ENCODE results near the gene SLC35D2.
A peak's percentile ranks its signal among the peaks of the same experiment; 100 is the strongest.
"Not testable (repeated sequence)": the region's sequence is repeated elsewhere in the genome, so short reads cannot be mapped to it uniquely, and the experiment has no call there.

The SLC35D2 gene

DNA sequence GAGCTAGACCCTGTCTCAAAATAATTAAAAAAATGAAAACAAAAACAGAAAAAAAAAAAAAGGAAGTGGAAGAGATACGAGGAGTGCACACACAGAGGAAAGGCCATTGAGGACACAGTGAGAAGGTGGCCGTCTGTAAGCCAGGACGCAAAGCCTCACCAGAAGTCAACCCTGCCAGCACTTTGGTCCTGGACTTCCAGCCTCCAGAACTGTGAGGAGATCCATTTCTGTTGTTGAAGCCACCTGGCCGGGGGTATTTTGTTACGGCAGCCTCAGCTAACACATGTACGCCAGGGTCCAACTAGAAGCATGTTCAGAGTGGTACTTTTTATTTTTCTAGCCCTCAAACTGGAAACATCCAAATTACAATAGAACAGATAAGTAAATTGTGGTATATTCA lies 21.8 kb downstream of the SLC35D2 start:
- DNase-seq (ENCODE audit: low read depth, low spot score): no peak

DNA sequence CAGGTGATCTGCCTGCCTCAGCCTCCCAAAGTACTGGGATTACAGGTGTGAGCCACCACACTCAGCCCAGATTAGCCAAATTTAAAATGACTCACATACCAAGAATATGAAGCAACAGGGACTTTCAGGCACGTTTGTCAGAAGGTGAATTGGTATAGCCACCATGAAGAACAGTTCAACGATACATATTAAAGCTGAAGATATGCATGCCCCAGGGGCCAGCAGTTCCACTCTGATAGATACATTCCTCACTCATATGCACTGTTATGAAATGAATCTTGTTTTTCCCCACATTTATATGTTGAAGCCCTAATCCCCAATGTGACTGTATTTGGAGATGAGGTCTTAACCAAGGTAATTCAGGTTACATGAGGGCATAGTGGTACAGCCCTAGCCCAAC lies 22.5 kb downstream of the SLC35D2 start:
- no peak for DNase-seq (ENCODE audit: low read depth, low spot score)

DNA sequence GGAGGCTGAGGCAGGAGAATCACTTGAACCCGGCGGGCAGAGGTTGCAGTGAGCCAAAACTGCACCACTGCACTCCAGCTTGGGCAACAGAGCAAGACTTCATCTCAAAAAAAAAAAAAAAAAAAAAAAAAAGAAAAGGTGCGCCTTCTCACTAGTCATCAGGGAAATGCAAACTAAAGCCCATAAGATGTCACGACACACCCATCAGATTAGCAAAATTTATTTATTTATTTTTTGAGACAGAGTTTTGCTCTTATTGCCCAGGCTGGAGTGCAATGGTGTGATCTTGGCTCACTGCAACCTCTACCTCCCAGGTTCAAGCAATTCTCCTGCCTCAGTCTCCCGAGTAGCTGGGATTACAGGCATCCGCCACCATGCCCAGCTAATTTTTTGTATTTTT lies 23.0 kb downstream of the SLC35D2 start:
- not testable (repeated sequence) for DNase-seq (ENCODE audit: low read depth, low spot score)

GRCh38 chr9:96350866-96351265 lies 32.6 kb downstream of the SLC35D2 start:
- DNase-seq (ENCODE audit: low read depth, low spot score): no peak

GRCh38 chr9:96348261-96348660 lies 35.2 kb downstream of the SLC35D2 start:
- no peak for DNase-seq (ENCODE audit: low read depth, low spot score)

- no peak for DNase-seq (ENCODE audit: low read depth, low spot score)
Measured at GRCh38 chr9:96345551-96345950, 38.0 kb downstream of the SLC35D2 start.

DNA sequence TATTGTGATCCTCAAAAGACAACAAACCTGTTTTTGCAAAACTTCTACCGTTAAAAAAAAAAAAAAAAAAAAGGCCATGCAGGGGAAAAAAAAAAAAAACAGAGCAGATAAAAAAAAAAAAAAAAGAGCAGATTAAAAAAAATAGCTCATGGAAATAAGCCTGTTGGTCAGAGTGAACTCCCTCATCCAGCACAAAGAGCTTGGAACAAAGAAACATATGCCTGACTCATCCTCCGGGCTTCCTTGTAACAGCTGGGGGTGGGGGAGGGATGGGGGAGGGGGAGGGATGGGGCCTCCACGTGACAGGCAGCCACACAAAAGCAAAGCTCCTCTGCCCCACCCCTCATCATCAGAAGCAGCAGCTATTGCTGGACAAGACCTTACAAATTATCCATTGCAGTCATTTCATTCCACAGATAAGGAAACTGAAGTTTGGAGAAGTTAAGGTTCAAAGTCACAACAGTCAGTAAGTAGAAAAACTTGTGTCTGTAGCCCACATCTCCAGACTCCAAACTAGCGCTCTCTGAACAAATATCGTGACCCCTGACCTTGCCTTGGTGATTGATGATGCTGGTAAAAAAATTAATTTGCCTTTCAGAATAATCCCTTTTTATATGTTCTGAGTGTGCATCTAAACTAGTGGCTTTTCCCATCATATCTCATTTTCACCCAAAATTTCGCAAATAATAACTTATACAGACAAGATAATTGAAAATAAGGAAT lies 38.9 kb downstream of the SLC35D2 start:
- no peak for DNase-seq (ENCODE audit: low read depth, low spot score)

DNA sequence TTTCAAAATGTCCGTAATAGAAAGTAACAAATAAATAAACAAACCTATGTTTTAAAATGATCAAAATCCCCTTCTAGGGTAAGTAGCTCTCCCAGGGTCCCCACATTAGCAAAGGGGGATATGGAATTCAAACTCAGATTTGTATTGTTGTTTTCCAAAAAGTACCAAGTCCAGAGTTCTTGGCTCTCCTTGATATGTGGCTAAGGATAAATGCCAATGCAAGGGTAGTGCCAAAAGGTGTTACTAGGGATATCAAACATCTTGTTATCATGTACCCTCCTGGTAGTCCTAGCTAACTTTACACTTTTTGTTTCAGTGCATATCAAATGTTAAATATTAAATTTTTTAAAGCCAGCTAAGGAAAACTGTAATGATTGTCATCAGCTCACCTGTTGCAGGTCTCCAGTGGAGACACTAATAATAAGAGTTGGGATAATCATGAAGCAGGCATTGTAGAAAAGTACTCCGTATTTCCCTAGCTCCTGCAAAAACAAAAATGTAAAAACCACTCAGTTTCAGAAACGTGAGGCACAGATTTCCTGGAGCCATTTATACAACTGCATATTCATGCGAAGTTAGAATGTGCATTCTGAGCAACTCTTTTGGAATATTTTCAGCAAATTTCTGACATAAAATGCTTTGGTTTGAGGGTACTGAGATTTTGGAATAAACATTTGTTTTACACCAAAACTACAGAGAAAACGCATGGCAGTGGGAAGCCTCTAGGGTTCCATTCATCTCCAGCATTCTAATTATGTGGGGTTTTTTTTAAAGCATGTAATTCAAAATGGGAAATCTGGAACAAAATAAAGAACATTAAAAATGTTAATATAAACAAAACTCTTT lies 39.8 kb downstream of the SLC35D2 start:
- DNase-seq (ENCODE audit: low read depth, low spot score): no peak

DNA sequence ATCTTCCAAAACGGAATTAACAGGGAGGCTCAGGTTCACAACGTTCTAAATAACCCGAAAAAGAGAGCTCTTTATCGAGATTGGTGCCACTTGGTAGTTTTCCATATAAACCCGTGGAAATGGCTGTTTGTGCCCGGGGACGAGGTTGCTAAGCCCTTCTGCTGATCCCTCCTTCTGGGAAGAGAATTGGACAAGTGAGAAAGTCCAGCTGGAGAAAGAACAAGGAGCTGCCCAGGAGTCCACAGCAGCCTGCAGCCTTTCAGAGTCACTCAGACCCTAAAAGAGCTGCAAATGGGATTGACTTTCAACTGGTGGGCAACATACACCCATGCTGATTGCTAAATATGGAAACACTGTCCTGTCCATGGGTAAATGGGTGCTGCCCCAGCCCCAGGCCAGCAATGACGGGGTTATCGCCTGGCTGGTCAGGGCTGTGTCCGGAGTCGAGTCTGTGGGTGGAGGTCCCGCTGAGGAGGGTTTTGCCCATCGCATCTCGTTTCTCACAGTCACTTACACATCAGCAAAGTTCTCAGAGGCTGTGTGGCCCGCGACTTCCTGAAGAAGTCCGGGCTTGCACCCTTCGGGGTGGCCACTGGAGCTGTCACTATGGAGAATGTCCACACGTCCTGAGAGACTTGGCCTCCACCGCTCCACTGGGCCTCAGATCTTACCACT lies 40.8 kb downstream of the SLC35D2 start:
- no peak for DNase-seq (ENCODE audit: low read depth, low spot score)

- DNase-seq (ENCODE audit: low read depth, low spot score): no peak
Measured at GRCh38 chr9:96340707-96341106, 42.8 kb downstream of the SLC35D2 start.

DNA sequence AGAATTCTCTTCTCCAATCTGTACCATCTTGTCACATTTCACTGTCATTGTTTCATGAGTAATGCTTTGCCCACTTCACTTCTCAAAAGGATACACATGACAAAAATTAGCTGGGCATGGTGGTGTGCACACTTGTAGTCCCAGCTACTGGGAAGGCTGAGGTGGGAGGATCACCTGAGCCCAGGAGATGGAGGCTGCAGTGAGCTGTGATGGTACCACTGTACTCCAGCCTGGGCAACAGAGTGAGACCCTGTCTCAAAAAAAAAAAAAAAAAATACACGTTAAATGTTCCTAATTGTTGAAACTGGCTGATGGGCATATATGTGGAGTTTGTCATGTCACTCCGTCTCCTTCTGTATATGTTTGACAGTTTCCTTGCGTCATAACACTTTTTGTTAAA lies 45.2 kb downstream of the SLC35D2 start:
- DNase-seq (ENCODE audit: low read depth, low spot score): no peak

- DNase-seq (ENCODE audit: low read depth, low spot score): no peak
Measured at GRCh38 chr9:96333958-96334357, 49.6 kb downstream of the SLC35D2 start.

- no peak for DNase-seq (ENCODE audit: low read depth, low spot score)
Measured at GRCh38 chr9:96331236-96331947, 52.1 kb downstream of the SLC35D2 start.

DNA sequence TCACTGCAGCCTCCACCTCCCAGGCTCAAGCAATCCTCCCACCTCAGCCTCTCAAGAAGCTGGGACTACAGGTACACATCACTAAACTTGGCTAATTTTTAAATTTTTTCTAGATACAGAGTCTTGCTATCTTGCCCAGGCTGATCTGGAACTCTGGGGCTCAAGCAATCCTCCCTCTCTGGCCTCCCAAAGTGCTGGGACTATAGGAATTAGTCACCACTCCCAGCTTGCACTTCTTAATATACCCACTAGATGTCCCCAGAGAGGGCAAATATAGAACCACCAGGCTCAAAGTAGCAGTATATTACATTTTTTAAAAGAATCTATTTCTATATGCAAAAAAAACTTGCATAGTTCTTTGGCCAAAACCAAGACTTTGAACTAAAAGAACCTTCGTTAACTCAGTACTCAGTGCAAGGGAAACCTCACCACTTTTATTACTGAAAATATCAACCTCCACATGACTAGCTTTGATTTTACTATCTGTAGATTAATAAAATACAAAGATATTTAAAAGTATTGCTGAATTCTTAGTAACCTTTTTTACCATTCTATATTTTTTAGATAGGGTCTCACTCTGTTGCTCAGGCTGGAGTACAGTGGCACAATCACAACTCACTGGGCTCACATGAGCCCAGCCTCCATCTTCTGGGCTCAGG lies 55.7 kb downstream of the SLC35D2 start:
- peak; percentile 18 for DNase-seq (ENCODE audit: low read depth, low spot score)

DNA sequence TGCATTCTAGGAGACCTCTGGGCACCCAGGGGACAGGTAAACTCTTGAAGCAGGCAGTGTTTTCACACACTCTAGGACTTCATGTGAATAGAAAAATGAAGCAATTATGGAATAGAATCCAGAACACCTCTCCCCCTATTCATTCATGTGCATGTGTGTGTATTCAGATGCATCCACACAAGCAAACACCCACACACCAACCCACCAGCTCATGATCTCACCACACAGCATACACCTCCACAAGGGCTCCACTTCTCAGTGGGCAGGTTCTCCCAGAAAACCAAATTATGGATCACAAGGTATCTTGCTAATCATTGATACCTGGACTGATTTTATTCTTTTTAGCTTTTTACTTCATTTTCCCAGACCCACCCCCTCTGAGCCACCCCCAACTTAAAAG lies 60.3 kb downstream of the SLC35D2 start:
- DNase-seq (ENCODE audit: low read depth, low spot score): no peak

DNA sequence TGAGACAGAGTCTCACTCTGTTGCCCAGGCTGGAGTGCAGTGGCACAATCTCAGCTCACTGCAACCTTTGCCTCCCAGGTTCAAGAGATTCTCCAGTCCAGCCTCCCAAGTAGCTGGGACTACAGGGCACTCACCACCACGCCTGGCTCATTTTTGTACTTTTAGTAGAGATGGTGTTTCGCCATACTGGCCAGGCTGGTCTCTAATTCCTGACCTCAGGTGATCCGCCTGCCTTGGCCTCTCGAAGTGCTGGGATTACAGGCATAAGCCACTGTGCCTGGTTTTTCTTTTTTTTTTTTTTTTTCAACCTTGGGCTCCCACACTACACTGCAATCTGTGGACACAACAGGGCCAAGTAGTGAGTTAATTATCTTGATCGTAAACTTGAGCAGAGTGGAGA lies 60.8 kb downstream of the SLC35D2 start:
- not testable (repeated sequence) for DNase-seq (ENCODE audit: low read depth, low spot score)

GRCh38 chr9:96322210-96322609 lies 61.3 kb downstream of the SLC35D2 start:
- DNase-seq (ENCODE audit: low read depth, low spot score): not testable (repeated sequence)

DNA sequence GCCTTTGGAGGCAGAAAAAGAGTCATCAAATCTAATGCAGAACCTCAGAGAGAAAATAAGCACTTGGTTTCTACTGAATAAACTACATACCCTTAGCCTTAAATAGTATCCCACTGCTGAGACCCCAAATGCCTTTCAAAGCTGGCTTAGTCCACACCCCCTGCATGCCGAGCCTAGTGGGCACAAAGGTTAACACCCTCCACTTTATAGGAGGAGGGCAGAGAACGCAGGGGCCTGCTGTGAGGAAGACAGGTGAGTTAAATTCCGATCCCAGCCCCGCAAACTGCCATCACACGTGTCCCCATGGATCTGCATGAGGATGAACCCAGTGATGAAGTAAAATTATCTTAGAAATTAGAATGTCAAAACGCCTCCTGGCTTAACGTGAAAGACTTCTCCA lies 62.0 kb downstream of the SLC35D2 start:
- no peak for DNase-seq (ENCODE audit: low read depth, low spot score)

DNA sequence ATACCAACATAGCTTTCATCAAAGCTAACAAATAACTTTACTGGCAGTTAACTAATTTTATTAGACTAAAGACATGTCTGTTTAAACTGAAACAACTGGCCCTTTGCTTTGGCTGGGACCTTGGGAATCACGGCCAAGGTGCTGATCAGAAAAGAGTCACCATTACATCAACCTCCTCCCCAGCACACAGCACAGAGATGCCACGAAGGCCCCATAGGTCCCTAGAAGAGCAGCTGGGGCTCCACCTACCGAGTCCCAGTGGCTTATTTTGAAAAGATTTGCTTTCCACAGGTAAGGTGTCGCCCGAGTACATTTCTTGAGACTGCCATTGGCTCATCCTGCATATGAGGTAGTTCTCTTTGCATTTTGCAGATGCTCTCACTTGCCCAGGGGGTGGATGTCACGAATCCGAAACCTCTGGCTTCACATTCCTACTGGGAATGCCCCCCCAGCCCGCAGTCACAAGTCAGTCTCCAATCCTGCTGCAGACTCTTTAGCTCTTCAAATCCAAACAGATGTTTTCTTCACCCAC lies 62.7 kb downstream of the SLC35D2 start:
- no peak for DNase-seq (ENCODE audit: low read depth, low spot score)

DNA sequence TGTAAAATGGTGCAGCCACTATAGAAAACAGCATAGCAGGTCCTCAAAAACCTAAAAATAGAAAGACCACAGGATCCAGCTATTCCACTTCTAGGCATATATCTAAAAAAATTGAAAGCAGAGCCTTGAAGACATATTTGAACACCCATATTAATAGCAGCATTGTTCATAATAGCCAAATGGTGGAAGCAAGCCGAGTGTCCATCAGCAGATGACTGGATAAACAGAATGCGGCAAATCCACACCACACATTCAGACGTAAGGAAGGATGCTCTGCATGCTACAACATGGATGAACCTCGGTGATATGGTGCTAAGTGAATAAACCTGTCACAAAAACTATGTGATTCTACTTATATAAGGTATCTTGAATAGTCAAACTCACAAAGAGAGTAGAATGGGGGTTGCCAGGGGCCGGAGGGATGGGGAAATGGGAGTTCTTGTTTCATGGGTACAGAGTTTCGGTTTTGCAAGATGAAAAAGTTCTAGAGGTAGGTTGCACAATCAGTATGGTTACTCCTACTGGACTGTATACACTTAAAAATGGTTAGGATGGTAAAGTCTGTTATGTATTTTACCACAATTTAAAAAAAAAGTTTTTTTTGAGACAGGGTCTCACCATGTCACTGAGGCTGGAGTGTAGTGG lies 64.5 kb downstream of the SLC35D2 start:
- no peak for DNase-seq (ENCODE audit: low read depth, low spot score)
